Stimulated activated CD4-positive, alpha-beta T cell treated with anti-CD3 and anti-CD28 coated beads, TNF-alpha, amount 100 ng/mL, for 4 hours (primary cell): ENCODE data around the gene DLL1.

Source experiments
- DNase-seq, 3 experiments: peaks; one replicate each; pipeline ENCODE4 v3.0.0-alpha.2; 2020; ENCODE audit warnings: low read depth in 3 of 3

The DLL1 gene

GRCh38 chr6:170295510-170296422 lies 4.9 kb upstream of the DLL1 start:
- peak in 1 of 3 experiments; percentile 57 for DNase-seq

GRCh38 chr6:170294813-170295509 lies 4.1 kb upstream of the DLL1 start:
- no peak for DNase-seq

- no peak for DNase-seq
These were observed 3.4 kb upstream of the DLL1 start for GRCh38 chr6:170294298-170294730.

- no peak for DNase-seq
These were observed 2.7 kb upstream of the DLL1 start for GRCh38 chr6:170293341-170294231.

GRCh38 chr6:170292407-170293158 lies 1.7 kb upstream of the DLL1 start:
- DNase-seq = no peak

GRCh38 chr6:170292111-170292406 lies 1.2 kb upstream of the DLL1 start:
- DNase-seq = no peak

GRCh38 chr6:170291271-170292110 lies 613 bp upstream of the DLL1 start:
- peak in 1 of 3 experiments; percentile 30 for DNase-seq

- no peak for DNase-seq
These were observed 955 bp downstream of the DLL1 start for GRCh38 chr6:170289951-170290295.

GRCh38 chr6:170289180-170289931 lies 1.5 kb downstream of the DLL1 start:
- DNase-seq = no peak

GRCh38 chr6:170288852-170289179 lies 2.1 kb downstream of the DLL1 start:
- DNase-seq = no peak

GRCh38 chr6:170288091-170288631 lies 2.7 kb downstream of the DLL1 start:
- DNase-seq = no peak

- no peak for DNase-seq
These were observed 3.5 kb downstream of the DLL1 start for GRCh38 chr6:170287371-170287876.

- no peak for DNase-seq
These were observed 4.0 kb downstream of the DLL1 start for GRCh38 chr6:170286934-170287265.

- no peak for DNase-seq
These were observed 4.5 kb downstream of the DLL1 start for GRCh38 chr6:170286246-170286933.

- DNase-seq = no peak
These were observed 5.4 kb downstream of the DLL1 start for GRCh38 chr6:170285482-170285881.

GRCh38 chr6:170284866-170285469 lies 5.9 kb downstream of the DLL1 start:
- DNase-seq = no peak

- DNase-seq = no peak
These were observed 6.6 kb downstream of the DLL1 start for GRCh38 chr6:170284126-170284773.
